H1 (cell line): ENCODE data around the gene TPSAB1. TPM values are rescaled to one million over a fixed set of nuclear protein-coding genes. Genes with fewer than 3 reads are reported as not detected.

Experiments
- CTCF ChIA-PET: fragments of 300-600 bp; sonication (Branson Sonifier 250); formaldehyde crosslinking; loops from one replicate; lab custom pipeline; 2021; ENCODE audit not compliant: partially characterized antibody; lab: Charles Lee
- POLR2A ChIA-PET: fragments of 300-600 bp; sonication (Branson Sonifier 250); formaldehyde crosslinking; loops from one replicate; lab custom pipeline; 2021; ENCODE audit warnings: inconsistent platforms; ENCODE audit not compliant: partially characterized antibody; lab: Charles Lee
- DNase-seq, 2 experiments: peaks; one replicate each; pipeline versions ENCODE4 v3.0.0 to v3.0.0-alpha.2; 2010 to 2022; ENCODE audit warnings: low spot score in 2 of 2, low read depth in 1 of 2, mixed read lengths in 1 of 2
- FAIRE-seq: peaks from 2 replicates; lab custom pipeline; 2011; peaks lifted over from hg19 to GRCh38; lab: Jason Lieb, UNC
- H2AFZ ChIP-seq: 2 replicates; pipeline ENCODE4 v1.8.1; 2012; ENCODE audit warnings: low read length, inconsistent platforms
- H2AK5ac ChIP-seq: 2 replicates; pipeline ENCODE4 v1.6.1; 2013; ENCODE audit warnings: low read depth, low read length
- H2BK120ac ChIP-seq: replicated peaks from 2 replicates; pipeline ENCODE3; 2013; ENCODE audit warnings: low read depth, low read length, inconsistent platforms
- H2BK12ac ChIP-seq: 2 replicates; pipeline ENCODE4 v1.6.1; 2013; ENCODE audit warnings: low read depth, low read length
- H2BK15ac ChIP-seq: 2 replicates; pipeline ENCODE4 v1.6.1; 2013; ENCODE audit warnings: low read length
- H2BK20ac ChIP-seq: 2 replicates; pipeline ENCODE4 v1.6.1; 2013; ENCODE audit warnings: low read length
- H2BK5ac ChIP-seq: 2 replicates; pipeline ENCODE4 v1.6.1; 2013; ENCODE audit warnings: low read depth, low read length
- H3K14ac ChIP-seq: 2 replicates; pipeline ENCODE4 v1.6.1; 2013; ENCODE audit warnings: inconsistent platforms; ENCODE audit not compliant: insufficient read length
- H3K18ac ChIP-seq: 2 replicates; pipeline ENCODE4 v1.6.1; 2013; ENCODE audit warnings: low read length; ENCODE audit errors: extremely low read depth
- H3K23ac ChIP-seq: 2 replicates; pipeline ENCODE4 v1.6.1; 2013; ENCODE audit warnings: inconsistent platforms; ENCODE audit not compliant: insufficient read length
- H3K23me2 ChIP-seq: 2 replicates; pipeline ENCODE4 v1.6.1; 2013; ENCODE audit warnings: low read depth, low read length
- H3K27ac ChIP-seq: 2 replicates; pipeline ENCODE4 v1.6.1; 2011; ENCODE audit warnings: low read depth, low read length, inconsistent platforms
- H3K27me3 ChIP-seq, 4 experiments: replicated peaks in 1 of 4; 1 replicate in 1 of 4; 2 replicates in 3 of 4; pipeline versions ENCODE4 v1.6.1 to v1.8.1; 2011 to 2013; ENCODE audit warnings: low read length in 3 of 4, mild to moderate bottlenecking in 3 of 4, inconsistent platforms in 2 of 4, mixed read lengths in 2 of 4, moderate library complexity in 1 of 4; ENCODE audit not compliant: control insufficient read depth in 3 of 4, insufficient read depth in 3 of 4; ENCODE audit errors: extremely low read depth in 1 of 4
- H3K36me3 ChIP-seq, 4 experiments: 2 replicates each; pipeline versions ENCODE4 v1.6.1 to v1.8.1; 2011 to 2013; ENCODE audit warnings: mild to moderate bottlenecking in 4 of 4, low read length in 3 of 4, moderate library complexity in 2 of 4, control low read depth in 1 of 4, inconsistent platforms in 1 of 4; ENCODE audit not compliant: insufficient read depth in 4 of 4, control insufficient read depth in 2 of 4
- H3K4ac ChIP-seq: replicated peaks from 2 replicates; pipeline ENCODE3; 2013; ENCODE audit warnings: low read length, low read depth, mixed read lengths, inconsistent platforms; ENCODE audit not compliant: insufficient read length
- H3K4me1 ChIP-seq, 4 experiments: replicated peaks in 1 of 4; 1 replicate in 1 of 4; 2 replicates in 3 of 4; pipeline versions ENCODE4 v1.6.1 to v1.8.1; 2011 to 2013; ENCODE audit warnings: low read length in 3 of 4, inconsistent platforms in 2 of 4, mixed read lengths in 1 of 4; ENCODE audit not compliant: insufficient read depth in 4 of 4, control insufficient read depth in 3 of 4
- H3K4me2 ChIP-seq, 2 experiments: 2 replicates each; pipeline versions ENCODE4 v1.6.1 to v1.8.1; 2011 to 2013; ENCODE audit warnings: low read depth in 2 of 2, low read length in 2 of 2, control low read depth in 1 of 2, inconsistent platforms in 1 of 2, mild to moderate bottlenecking in 1 of 2; ENCODE audit not compliant: insufficient read depth in 1 of 2
- H3K4me3 ChIP-seq, 4 experiments: fragments of 200-600, 300-600 bp in 1 of 4; sonication (generic), shearing (Covaris generic), sonication (Bioruptor Twin) in 1 of 4; 2 replicates each; pipeline versions ENCODE4 v1.5.1 to v1.8.1; 2011 to 2016; ENCODE audit warnings: low read length in 4 of 4, low read depth in 3 of 4, control low read depth in 2 of 4, inconsistent platforms in 2 of 4, mild to moderate bottlenecking in 2 of 4, mixed read lengths in 1 of 4, moderate library complexity in 1 of 4; ENCODE audit not compliant: insufficient read depth in 2 of 4; ENCODE audit errors: extremely low read depth in 1 of 4
- H3K56ac ChIP-seq: replicated peaks from 2 replicates; pipeline ENCODE3; 2013; ENCODE audit warnings: low read depth, mild to moderate bottlenecking, mixed read lengths, low read length, inconsistent platforms; ENCODE audit not compliant: insufficient read length
- H3K79me1 ChIP-seq: 2 replicates; pipeline ENCODE4 v1.6.1; 2013; ENCODE audit warnings: low read depth, low read length, control low read depth
- H3K79me2 ChIP-seq, 2 experiments: 2 replicates each; pipeline versions ENCODE4 v1.6.1 to v1.8.1; 2012 to 2013; ENCODE audit warnings: low read length in 2 of 2, mild to moderate bottlenecking in 2 of 2, inconsistent platforms in 1 of 2; ENCODE audit not compliant: insufficient read depth in 2 of 2, control insufficient read depth in 1 of 2
- H3K9ac ChIP-seq, 4 experiments: replicated peaks in 1 of 4; 1 replicate in 1 of 4; 2 replicates in 3 of 4; pipeline versions ENCODE4 v1.6.1 to v1.8.1; 2011 to 2013; ENCODE audit warnings: low read depth in 3 of 4, low read length in 3 of 4, control low read depth in 2 of 4, mild to moderate bottlenecking in 2 of 4, moderate library complexity in 2 of 4, inconsistent platforms in 1 of 4; ENCODE audit errors: extremely low read depth in 1 of 4
- H3K9me3 ChIP-seq, 2 experiments: 2 replicates each; pipeline versions ENCODE4 v1.6.1 to v1.8.1; 2012 to 2013; ENCODE audit warnings: mild to moderate bottlenecking in 2 of 2, moderate library complexity in 2 of 2, control low read depth in 1 of 2, inconsistent platforms in 1 of 2, low read depth in 1 of 2, low read length in 1 of 2, mixed read lengths in 1 of 2; ENCODE audit not compliant: insufficient read depth in 2 of 2
- H4K20me1 ChIP-seq, 2 experiments: replicated peaks in 1 of 2; 2 replicates each; pipeline versions ENCODE3 to v1.8.1; 2011 to 2013; ENCODE audit warnings: inconsistent platforms in 2 of 2, low read length in 2 of 2, mild to moderate bottlenecking in 1 of 2; ENCODE audit not compliant: insufficient read depth in 2 of 2, control insufficient read depth in 1 of 2
- H4K5ac ChIP-seq: 2 replicates; pipeline ENCODE4 v1.6.1; 2013; ENCODE audit warnings: low read length, low read depth, mixed read lengths, inconsistent platforms; ENCODE audit not compliant: insufficient read length
- H4K8ac ChIP-seq: 2 replicates; pipeline ENCODE4 v1.8.0; 2013; ENCODE audit warnings: mild to moderate bottlenecking, moderate library complexity, low read length, inconsistent platforms; ENCODE audit not compliant: insufficient read depth; ENCODE audit errors: extremely low read depth
- H4K91ac ChIP-seq: replicated peaks from 2 replicates; pipeline ENCODE3; 2013; ENCODE audit warnings: low read length, mixed read lengths, inconsistent platforms; ENCODE audit not compliant: insufficient read length
- ATF3 ChIP-seq: IDR thresholded peaks from 2 replicates; pipeline ENCODE4 v1.6.1; 2011; ENCODE audit warnings: low read depth, mild to moderate bottlenecking, low read length; ENCODE audit not compliant: insufficient read depth
- CHD2 ChIP-seq: IDR thresholded peaks from 2 replicates; pipeline ENCODE4 v1.6.1; 2012; ENCODE audit warnings: low read length, improper control_type of control experiment
- HDAC6 ChIP-seq: IDR thresholded peaks from one replicate; pipeline ENCODE4 v1.7.1; 2012; ENCODE audit warnings: low read depth, mild to moderate bottlenecking, inconsistent platforms, low read length, moderate library complexity
- SP1 ChIP-seq: IDR thresholded peaks from 2 replicates; pipeline ENCODE4 v1.6.1; 2011; ENCODE audit warnings: low read depth, low read length
- WGBS, 2 experiments: shearing (Covaris generic) in 1 of 2; methylation state at CpG; one replicate each; pipeline versions ENCODE4 v1.1.6 to v1.1.7; 2013 to 2015; ENCODE audit warnings: low lambda C conversion rate in 2 of 2, mixed read lengths in 2 of 2, inconsistent platforms in 1 of 2, low coverage in 1 of 2, missing lambda C conversion rate in 1 of 2; ENCODE audit not compliant: insufficient replicate concordance in 2 of 2, insufficient coverage in 1 of 2, insufficient read length in 1 of 2; ENCODE audit errors: extremely low coverage in 1 of 2, missing lambda C conversion rate in 1 of 2; 5-methylcytosine and 5-hydroxymethylcytosine counted together
- polyA plus RNA-seq, 7 experiments: library from polyadenylated mRNA; depleted of rRNA in 3 of 7; stranded (reverse) in 5 of 7; unstranded in 2 of 7; fragments of >200 nt in 5 of 7; fragments of 200-250 nt in 2 of 7; gene quantifications; 1 replicate in 5 of 7; 2 replicates in 1 of 7; 4 replicates in 1 of 7; pipeline versions ENCODE4 v1.2.1 to v1.2.3, GENCODE V29; 2011 to 2013; ENCODE audit warnings: missing spikeins in 2 of 7, mixed read lengths in 2 of 7
- total RNA-seq: library from RNA; stranded (reverse); fragmentation: NEBNext Ultra II Directional; extraction: Animal tissue kit (Norgen Biotek cat#: 25700); gene quantifications from 2 replicates; pipeline ENCODE4 v1.2.1, GENCODE V29; 2021

Gene TPSAB1
- total and polyA plus RNA-seq, 2 of the 8 experiments (the other 6 are each of a cell fraction or from before 2014, with no cell fraction given) = 0.09 TPM; not detected in 1

- no peak overlapping the region for H2AK5ac ChIP-seq
- no peaks in the 10 kb centered on the region for H3K79me2 ChIP-seq
- no peak overlapping the region for H3K56ac ChIP-seq
- no peaks in the 10 kb centered on the region for H3K23me2 ChIP-seq
- H3K4me1 ChIP-seq = peaks cover 0 to 4% (median 1%) of the 10 kb centered on the region in 4 experiments; a peak in 3 of 7 replicates
- H3K79me1 ChIP-seq = no peaks in the 10 kb centered on the region; the same call in 1 of the 2 replicates
- ChIA-PET CTCF (no interaction called here), POLR2A (no interaction called here)
- 78% methylated on average over 7 of the region's 19 CpGs; no CpG with 5 or more reads in 1 of the 2 experiments for WGBS, 2 experiments
- H3K18ac ChIP-seq = no peak overlapping the region
- H3K4ac ChIP-seq = no peak overlapping the region
- H3K23ac ChIP-seq = no peak overlapping the region
- FAIRE-seq (no peak), DNase-seq (no peak)
- peak overlapping the region; percentile 56 for H2BK5ac ChIP-seq
- no peak overlapping the region for H3K9ac ChIP-seq
- no peak overlapping the region for H2BK120ac ChIP-seq
- H3K4me3 ChIP-seq = no peak overlapping the region
- no peak overlapping the region for H3K4me2 ChIP-seq
- no peaks in the 10 kb centered on the region for H3K27me3 ChIP-seq
- no peak overlapping the region for H2BK15ac ChIP-seq
- no peak overlapping the region for H4K91ac ChIP-seq
- no peaks in the 10 kb centered on the region for H3K9me3 ChIP-seq
- TF ChIP-seq ATF3 = no peak
- no peak for TF ChIP-seq SP1
- TF ChIP-seq CHD2 = no peak
- TF ChIP-seq HDAC6 = no peak
- no peak overlapping the region for H4K5ac ChIP-seq
- no peak overlapping the region for H2BK12ac ChIP-seq
- no peak overlapping the region for H3K14ac ChIP-seq
- H2AFZ ChIP-seq = no peak overlapping the region
- H4K20me1 ChIP-seq = peaks cover 2 to 27% of the 10 kb centered on the region in 2 experiments
- no peak overlapping the region for H3K27ac ChIP-seq
- peaks cover 0 to 20% (median 3%) of the 10 kb centered on the region in 4 experiments; a peak in 4 of 8 replicates for H3K36me3 ChIP-seq
- H4K8ac ChIP-seq = no peak overlapping the region
- no peak overlapping the region for H2BK20ac ChIP-seq
These were observed 41.0 kb upstream of the TPSAB1 start for GRCh38 chr16:1199347-1200013.
